Karpas-422 (cell line): ENCODE results near the gene MZF1. TPM values are rescaled to one million over a fixed set of nuclear protein-coding genes. Genes with fewer than 3 reads are reported as not detected.

ENCODE experiments used
- DNase-seq: peaks from one replicate; pipeline ENCODE4 v3.0.0-alpha.2; 2015
- H2AFZ ChIP-seq: fragments of 200-600 bp; sonication (generic); 2 replicates; pipeline ENCODE4 v1.6.1; 2014; ENCODE audit warnings: antibody characterized with exemption, low read length, mixed read lengths
- H3K27ac ChIP-seq: fragments of 200-600 bp; sonication (generic); 2 replicates; pipeline ENCODE4 v1.5.1; 2014; ENCODE audit warnings: mild to moderate bottlenecking, low read length, moderate library complexity
- H3K27me3 ChIP-seq: fragments of 200-600 bp; sonication (generic); 2 replicates; pipeline ENCODE4 v1.6.1; 2014; ENCODE audit warnings: low read length, mixed read lengths
- H3K36me3 ChIP-seq: fragments of 200-600 bp; sonication (generic); 2 replicates; pipeline ENCODE4 v1.6.1; 2014; ENCODE audit warnings: low read length, mixed read lengths; ENCODE audit not compliant: insufficient read depth
- H3K4me1 ChIP-seq: fragments of 200-600 bp; sonication (generic); 2 replicates; pipeline ENCODE4 v1.6.1; 2014; ENCODE audit warnings: mild to moderate bottlenecking, low read length, mixed read lengths
- H3K4me2 ChIP-seq: fragments of 200-600 bp; sonication (generic); 2 replicates; pipeline ENCODE4 v1.6.1; 2014; ENCODE audit warnings: low read length, low read depth, mild to moderate bottlenecking; ENCODE audit not compliant: poor library complexity, severe bottlenecking
- H3K4me3 ChIP-seq: fragments of 200-600 bp; sonication (generic); 2 replicates; pipeline ENCODE4 v1.5.1; 2014; ENCODE audit warnings: mild to moderate bottlenecking, antibody characterized with exemption, low read length, mixed read lengths
- H3K79me2 ChIP-seq: fragments of 200-600 bp; sonication (generic); 2 replicates; pipeline ENCODE4 v1.6.1; 2014; ENCODE audit warnings: mild to moderate bottlenecking, low read length, mixed read lengths
- H3K9ac ChIP-seq: fragments of 200-600 bp; sonication (generic); 2 replicates; pipeline ENCODE4 v1.6.0; 2014; ENCODE audit warnings: low read length
- H3K9me2 ChIP-seq: fragments of 200-600 bp; sonication (generic), shearing (Covaris generic); replicated peaks from 2 replicates; pipeline ENCODE4 v1.6.0; 2014; ENCODE audit warnings: mild to moderate bottlenecking, low read length, moderate library complexity; ENCODE audit not compliant: insufficient read depth
- H3K9me3 ChIP-seq: fragments of 300-700, 200-600 bp; sonication (generic); 2 replicates; pipeline ENCODE4 v1.6.1; 2014; ENCODE audit warnings: low read length, mixed read lengths
- H4K20me1 ChIP-seq: fragments of 200-600 bp; sonication (generic); 2 replicates; pipeline ENCODE4 v1.6.1; 2014; ENCODE audit warnings: mild to moderate bottlenecking, antibody characterized with exemption, low read length, low read depth; ENCODE audit not compliant: insufficient read depth
- total RNA-seq: library from RNA; depleted of rRNA; stranded (reverse); fragments of >200 nt; shearing (Covaris generic); gene quantifications from 2 replicates; pipeline ENCODE4 v1.2.3, GENCODE V29; 2014; ENCODE audit warnings: low replicate concordance

The MZF1 gene
- total RNA-seq, 1 experiment from 2014 or later, result 13.3 TPM

GRCh38 chr19:58558623-58559274 is 14.4 kb downstream of the MZF1 start:
- no peaks in the 10 kb centered on the region for H3K9me3 ChIP-seq
- H3K9me2 ChIP-seq, result no peaks in the 10 kb centered on the region
- H2AFZ ChIP-seq, result no peak overlapping the region
- peak overlapping the region; percentile 73 for H3K4me3 ChIP-seq
- H3K36me3 ChIP-seq, result no peaks in the 10 kb centered on the region
- H3K9ac ChIP-seq, result peak overlapping the region; percentile 93
- peak; percentile 97 for DNase-seq
- no peaks in the 10 kb centered on the region for H3K27me3 ChIP-seq
- H3K4me2 ChIP-seq, result peak overlapping the region; percentile 79
- no peaks in the 10 kb centered on the region for H4K20me1 ChIP-seq
- H3K79me2 ChIP-seq, result peaks cover 23% of the 10 kb centered on the region
- H3K27ac ChIP-seq, result peak overlapping the region; percentile 91
- peaks cover 62% of the 10 kb centered on the region for H3K4me1 ChIP-seq

DNA sequence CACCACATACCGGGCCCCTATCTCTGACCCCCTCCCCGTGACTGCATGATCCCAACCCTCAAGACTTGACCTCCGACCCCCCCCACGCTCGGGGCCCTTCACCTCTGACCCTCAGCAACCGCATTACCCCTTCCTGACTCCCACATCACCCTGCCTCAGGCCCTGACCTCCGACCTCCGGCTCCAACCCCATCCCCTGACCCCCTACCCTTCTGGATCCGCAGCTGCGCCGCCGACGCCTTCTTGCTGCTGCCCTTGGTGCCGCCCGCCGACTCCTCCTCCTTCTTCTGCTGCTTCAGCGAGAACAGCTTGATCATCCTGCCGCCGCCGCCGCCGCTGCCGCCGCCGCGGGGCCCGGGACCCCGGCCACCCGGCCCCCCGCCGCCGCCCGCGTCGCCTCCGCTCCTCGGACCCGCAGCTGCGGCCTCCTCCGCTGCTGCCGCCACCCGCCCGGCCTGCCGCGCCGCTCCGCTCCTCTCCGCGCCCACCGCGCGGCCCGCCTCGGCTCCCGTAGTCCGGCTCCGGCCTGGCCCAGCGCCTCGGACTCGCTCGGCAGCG is 15.0 kb downstream of the MZF1 start, which contains the start of gene UBE2M:
Gene UBE2M, minus strand, starts transcription at position 546 of the 557 bp plus-strand sequence. Its CDS starts 230 bp downstream, at position 316.
- peak within 1 kb of the TSS; percentile 91 for H3K27ac ChIP-seq
- no peaks in the 10 kb centered on the region for H4K20me1 ChIP-seq
- peaks cover 23% of the 10 kb centered on the region for H3K79me2 ChIP-seq
- DNase-seq, result peak; percentile 65
- no peaks in the 10 kb centered on the region for H3K9me3 ChIP-seq
- H2AFZ ChIP-seq, result no peak within 1 kb of the TSS
- H3K27me3 ChIP-seq, result no peaks in the 10 kb centered on the region
- H3K9ac ChIP-seq, result peak within 1 kb of the TSS; percentile 93
- H3K4me3 ChIP-seq, result peak within 1 kb of the TSS; percentile 80
- H3K36me3 ChIP-seq, result no peaks in the 10 kb centered on the region
- H3K4me2 ChIP-seq, result peak within 1 kb of the TSS; percentile 79
- peaks cover 60% of the 10 kb centered on the region for H3K4me1 ChIP-seq
- H3K9me2 ChIP-seq, result no peaks in the 10 kb centered on the region

DNA sequence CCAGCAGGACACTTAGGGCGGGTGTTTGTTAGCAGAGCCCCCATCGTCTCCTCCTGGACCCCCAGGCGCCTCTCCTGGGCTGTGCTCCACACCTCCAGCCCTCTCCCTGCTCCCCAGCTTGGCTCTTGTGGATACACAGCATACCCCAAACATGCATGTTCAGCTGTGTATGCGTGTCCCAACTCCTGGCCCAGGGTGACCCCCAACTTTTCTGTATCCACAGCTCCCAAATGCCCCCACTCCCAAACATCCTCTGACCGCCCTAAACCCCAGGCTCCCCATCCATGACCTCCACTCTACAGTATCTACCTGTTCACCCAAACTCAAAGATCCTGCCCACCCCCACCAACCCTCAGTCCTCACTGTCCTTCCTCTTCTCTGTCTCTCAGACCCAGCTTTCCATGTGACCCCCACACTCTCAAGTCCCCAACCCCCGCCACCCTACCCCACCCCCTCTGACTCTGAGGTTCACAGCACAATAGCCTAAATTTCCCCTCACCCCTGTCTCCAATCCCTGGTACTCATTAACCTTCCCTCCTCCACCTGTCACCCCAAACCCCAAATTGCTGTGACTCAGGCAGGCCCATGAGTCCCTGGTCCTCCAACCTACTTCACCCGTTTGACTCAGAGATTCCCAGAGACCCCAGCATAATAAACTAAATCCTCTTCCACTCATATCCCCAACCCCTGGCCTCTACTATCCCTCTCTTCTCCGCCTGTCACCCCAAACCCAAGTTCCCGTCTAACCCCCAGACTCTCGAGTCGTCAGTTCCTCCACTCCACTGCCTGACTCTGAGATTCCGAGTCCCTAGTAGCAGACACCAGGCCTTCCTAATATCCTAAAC is 15.7 kb downstream of the MZF1 start:
- Histone ChIP-seq H3K36me3 (no peaks in the 10 kb centered on the region), H3K4me3 (peak overlapping the region; percentile 80), H3K27me3 (no peaks in the 10 kb centered on the region), H3K27ac (peak overlapping the region; percentile 75), H4K20me1 (no peaks in the 10 kb centered on the region), H3K9ac (peak overlapping the region; percentile 93), H3K79me2 (peaks cover 23% of the 10 kb centered on the region), H3K4me1 (peaks cover 55% of the 10 kb centered on the region), H3K4me2 (peak overlapping the region; percentile 74), H3K9me2 (no peaks in the 10 kb centered on the region), H2AFZ (no peak overlapping the region), H3K9me3 (no peaks in the 10 kb centered on the region)
- DNase-seq, result peak; percentile 51

- Histone ChIP-seq H3K9me3 (no peaks in the 10 kb centered on the region), H3K4me3 (peak overlapping the region; percentile 80), H3K9ac (peak overlapping the region; percentile 93), H3K4me1 (peaks cover 53% of the 10 kb centered on the region), H2AFZ (no peak overlapping the region), H4K20me1 (no peaks in the 10 kb centered on the region), H3K9me2 (no peaks in the 10 kb centered on the region), H3K36me3 (0 out of 2 replicates have a peak, but pooled peaks cover 3% of the 10 kb centered on the region), H3K4me2 (peak overlapping the region; percentile 74), H3K79me2 (peaks cover 23% of the 10 kb centered on the region), H3K27ac (peak overlapping the region; percentile 18; the same call in 1 of the 2 replicates), H3K27me3 (no peaks in the 10 kb centered on the region)
- DNase-seq, result no peak
These were observed 16.4 kb downstream of the MZF1 start for GRCh38 chr19:58556622-58557220.

DNA sequence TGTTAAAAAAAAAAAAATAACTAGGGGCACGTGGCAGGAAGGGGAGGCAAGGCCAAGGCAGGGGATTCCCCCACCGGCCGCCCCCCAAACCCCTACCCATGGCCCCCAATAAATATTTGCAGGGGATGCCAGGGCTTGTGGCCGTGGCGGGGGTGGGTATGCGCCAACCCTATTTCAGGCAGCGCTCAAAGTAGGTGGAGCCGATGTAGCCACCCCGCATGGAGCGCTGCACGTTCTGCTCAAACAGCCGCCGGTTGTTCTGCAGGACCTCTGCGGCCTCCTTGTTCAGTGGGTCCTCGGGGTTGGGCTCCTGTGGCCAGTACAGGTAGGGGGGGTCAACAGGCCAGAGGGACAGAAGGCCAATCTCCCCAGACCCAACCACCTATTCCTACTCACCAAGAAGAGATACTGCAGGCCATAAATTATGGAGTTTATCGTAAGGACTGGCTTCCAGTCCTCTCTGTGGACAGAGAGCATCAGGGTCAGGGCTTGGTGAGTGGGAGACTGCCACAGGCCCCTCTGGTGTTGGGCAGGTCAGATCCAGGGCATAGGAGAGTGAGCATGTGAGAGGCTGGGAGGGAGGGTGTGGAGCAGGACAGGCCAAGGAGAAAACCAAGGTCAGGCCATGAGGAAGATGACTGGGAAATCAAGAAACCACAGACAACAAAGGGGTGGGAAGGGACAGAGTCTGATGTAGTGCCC is 17.1 kb downstream of the MZF1 start:
- Histone ChIP-seq H3K27me3 (no peaks in the 10 kb centered on the region), H3K4me2 (peak overlapping the region; percentile 74), H3K9ac (peak overlapping the region; percentile 93), H3K27ac (no peak overlapping the region), H3K9me2 (no peaks in the 10 kb centered on the region), H3K9me3 (no peaks in the 10 kb centered on the region), H3K4me1 (peaks cover 48% of the 10 kb centered on the region), H3K79me2 (peaks cover 23% of the 10 kb centered on the region), H4K20me1 (no peaks in the 10 kb centered on the region; the same call in 1 of the 2 replicates), H3K4me3 (peak overlapping the region; percentile 80; the same call in 1 of the 2 replicates), H3K36me3 (0 out of 2 replicates have a peak, but pooled peaks cover 3% of the 10 kb centered on the region), H2AFZ (no peak overlapping the region)
- DNase-seq, result no peak

DNA sequence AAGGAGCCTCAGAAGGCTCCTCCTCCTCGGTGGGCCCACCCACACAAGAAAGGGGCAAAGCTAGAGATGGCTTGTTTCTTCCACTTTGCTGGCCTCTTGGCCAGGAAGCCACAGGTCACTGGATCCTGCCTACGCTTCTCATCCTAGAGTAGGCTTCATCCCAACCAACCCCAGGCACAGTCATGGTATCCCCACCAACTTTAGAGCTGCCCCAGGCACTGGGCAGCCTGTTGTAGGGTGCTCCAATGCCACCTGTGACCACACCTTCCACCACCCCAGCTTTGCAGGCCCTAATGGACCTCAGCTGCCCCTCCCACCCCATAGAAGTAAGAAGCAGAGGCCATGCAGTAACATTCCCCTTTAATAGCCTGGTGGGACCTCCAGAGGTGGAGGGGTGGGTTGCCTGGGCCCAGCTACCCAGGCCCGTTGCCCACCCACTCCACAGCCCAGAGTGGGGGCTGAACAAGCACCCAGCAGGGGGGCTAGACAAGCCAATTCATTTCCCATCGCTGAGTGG is 17.7 kb downstream of the MZF1 start:
- Histone ChIP-seq H3K4me2 (peak overlapping the region; percentile 70), H3K36me3 (0 out of 2 replicates have a peak, but pooled peaks cover 3% of the 10 kb centered on the region), H3K4me3 (peak overlapping the region; percentile 69; the same call in 1 of the 2 replicates), H3K9me2 (no peaks in the 10 kb centered on the region), H3K9me3 (no peaks in the 10 kb centered on the region), H3K4me1 (peaks cover 48% of the 10 kb centered on the region), H4K20me1 (no peaks in the 10 kb centered on the region; the same call in 1 of the 2 replicates), H3K9ac (peak overlapping the region; percentile 85), H3K27me3 (no peaks in the 10 kb centered on the region), H3K79me2 (peaks cover 23% of the 10 kb centered on the region), H2AFZ (no peak overlapping the region), H3K27ac (peak overlapping the region; percentile 73)
- DNase-seq, result no peak
